Kidney (tissue), 14 donors: ENCODE results near the gene GPER1. TPM values are rescaled to one million over a fixed set of nuclear protein-coding genes. Genes with fewer than 3 reads are reported as not detected.

Experiments used
- DNase-seq, 5 donors: peaks; one replicate each; pipeline ENCODE4 v3.0.0-alpha.2; 2013 to 2020
- FAIRE-seq: peaks from 2 replicates; lab custom pipeline; 2012; peaks lifted over from hg19 to GRCh38; lab: Jason Lieb, UNC
- H3K27ac ChIP-seq, 2 donors: one replicate each; pipeline ENCODE4 v1.7.0; 2013; ENCODE audit warnings: low read depth in 2 of 2, low read length in 2 of 2, inconsistent platforms in 1 of 2
- H3K27me3 ChIP-seq: one replicate; pipeline ENCODE4 v1.7.1; 2013; ENCODE audit warnings: low read length, inconsistent platforms; ENCODE audit not compliant: control insufficient read depth, insufficient read depth
- H3K36me3 ChIP-seq, 3 donors: one replicate each; pipeline versions ENCODE4 v1.7.0 to v1.7.1; 2013; ENCODE audit warnings: low read length in 3 of 3, control low read depth in 1 of 3, inconsistent platforms in 1 of 3; ENCODE audit not compliant: insufficient read depth in 3 of 3, control insufficient read depth in 2 of 3
- H3K4me1 ChIP-seq, 3 donors: one replicate each; pipeline versions ENCODE4 v1.7.0 to v1.7.1; 2013; ENCODE audit warnings: low read length in 3 of 3, inconsistent platforms in 1 of 3, low read depth in 1 of 3; ENCODE audit not compliant: control insufficient read depth in 2 of 3, insufficient read depth in 2 of 3
- H3K4me3 ChIP-seq, 3 donors: one replicate each; pipeline versions ENCODE4 v1.7.0 to v1.8.1; 2013; ENCODE audit warnings: low read length in 3 of 3, control low read depth in 1 of 3, inconsistent platforms in 1 of 3
- H3K9ac ChIP-seq, 3 donors: one replicate each; pipeline versions ENCODE4 v1.7.0 to v1.7.1; 2013; ENCODE audit warnings: low read length in 3 of 3, control low read depth in 1 of 3, inconsistent platforms in 1 of 3
- H3K9me3 ChIP-seq, 3 donors: one replicate each; pipeline versions ENCODE4 v1.7.0 to v1.7.1; 2013; ENCODE audit warnings: low read length in 3 of 3, control low read depth in 1 of 3, inconsistent platforms in 1 of 3; ENCODE audit not compliant: control insufficient read depth in 2 of 3, insufficient read depth in 1 of 3
- CTCF ChIP-seq: IDR thresholded peaks from 3 replicates; pipeline ENCODE4 v1.5.1; 2012; ENCODE audit warnings: mild to moderate bottlenecking, moderate library complexity, borderline replicate concordance; ENCODE audit not compliant: insufficient read depth; ENCODE audit errors: extremely low read depth
- intact Hi-C: fragments of 100-400 bp; cut with DNase I; formaldehyde crosslinking; loops from one replicate; pipeline ENCODE4 v1.11.1; 2022
- polyA plus RNA-seq: library from polyadenylated mRNA; stranded (reverse); fragments of 350-450 nt; fragmentation: Illumina TruSeq; extraction: RNeasy Lipid Tissue Mini Kit (QIAGEN cat#74804); gene quantifications from one replicate; pipeline ENCODE4 v1.2.3, GENCODE V29; 2014; ENCODE audit warnings: low read depth, low replicate concordance; ENCODE audit not compliant: insufficient read depth
- total RNA-seq: library from RNA; stranded (reverse); fragmentation: NEBNext Ultra II Directional; extraction: Animal tissue kit (Norgen Biotek cat#: 25700); gene quantifications from one replicate; pipeline ENCODE4 v1.2.1, GENCODE V29; 2021
- donor health status: control.
- donor health status: control.
- donor health status: control.
- donor health status: control.
- donor health status: control.
- donor health status: DM: yes; HTN: yes; CAD: no.
- donor health status: Normal renal cell carcinoma (clear cell type).

Gene GPER1
- total and polyA plus RNA-seq, 2 donors from 2014 or later = 4.8 to 5.2 TPM

- Histone ChIP-seq H3K36me3 (no peaks in the 10 kb centered on the region), H3K27ac (peak overlapping the region; percentile 34 to 51), H3K4me3 (no peak overlapping the region), H3K4me1 (peaks cover 0 to 46% (median 39%) of the 10 kb centered on the region in 3 donors), H3K9me3 (no peaks in the 10 kb centered on the region), H3K9ac (peak overlapping the region in 1 of 3 donors; percentile 46), H3K27me3 (no peaks in the 10 kb centered on the region)
- intact Hi-C loops = no loop called here
- no peak for FAIRE-seq
- peak in 1 of 5 donors; percentile 68 for DNase-seq
- no peak for TF ChIP-seq CTCF
These were observed 38.7 kb upstream of the GPER1 start for GRCh38 chr7:1049006-1049741.

- Histone ChIP-seq H3K9me3 (no peaks in the 10 kb centered on the region), H3K4me1 (peaks cover 0 to 52% (median 38%) of the 10 kb centered on the region in 3 donors), H3K36me3 (no peaks in the 10 kb centered on the region), H3K4me3 (no peak overlapping the region), H3K27ac (peak overlapping the region in 1 of 2 donors; percentile 51), H3K9ac (peak overlapping the region in 1 of 3 donors; percentile 46), H3K27me3 (no peaks in the 10 kb centered on the region)
- FAIRE-seq (no peak), DNase-seq (peak in 1 of 5 donors; percentile 72)
- no peak for TF ChIP-seq CTCF
- intact Hi-C loops = no loop called here
These were observed 38.1 kb upstream of the GPER1 start for GRCh38 chr7:1049801-1050200.

GRCh38 chr7:1050254-1050906, 37.5 kb upstream of the GPER1 start:
- Histone ChIP-seq H3K9me3 (no peaks in the 10 kb centered on the region), H3K4me3 (no peak overlapping the region), H3K27ac (no peak overlapping the region), H3K9ac (no peak overlapping the region), H3K27me3 (no peaks in the 10 kb centered on the region), H3K36me3 (no peaks in the 10 kb centered on the region), H3K4me1 (peaks cover 0 to 52% (median 32%) of the 10 kb centered on the region in 3 donors)
- no peak for TF ChIP-seq CTCF
- FAIRE-seq (no peak), DNase-seq (peak in 1 of 5 donors; percentile 61)
- intact Hi-C loops = no loop called here
